Measurements from ENCODE around the gene L3MBTL2.

L3MBTL2 gene

GRCh38 chr22:41237036-41237706, 32.1 kb downstream of the L3MBTL2 start:
- peak overlapping the region; percentile 49 for H3K14ac ChIP-seq (ENCODE audit: low read length)
- H3K9me3 ChIP-seq (replicated peaks in 1 of 2; ENCODE audit: control insufficient read depth in 2 of 2, insufficient read depth in 1 of 2, low read depth in 1 of 2, low read length in 2 of 2) = no peaks in the 10 kb centered on the region
- H3K4ac ChIP-seq (ENCODE audit: low read length) = peak overlapping the region; percentile 15
- H3K79me1 ChIP-seq (ENCODE audit: low read depth, low read length) = no peaks in the 10 kb centered on the region
- no peak overlapping the region for H4K91ac ChIP-seq (ENCODE audit: low read depth, low read length, poor library complexity)
- H3K4me3 ChIP-seq (ENCODE audit: low read length in 2 of 2) = peak overlapping the region in 1 of 2 donors; percentile 73
- no peak overlapping the region for H3K27ac ChIP-seq (replicated peaks; ENCODE audit: low read length)
- H2BK12ac ChIP-seq (ENCODE audit: low read length) = peak overlapping the region; percentile 63
- peak overlapping the region; percentile 91 for H2BK120ac ChIP-seq (ENCODE audit: low read depth, low read length)
- H3K4me1 ChIP-seq (ENCODE audit: control insufficient read depth in 2 of 2, insufficient read depth in 1 of 2, low read depth in 1 of 2, low read length in 2 of 2) = peaks cover 4 to 13% of the 10 kb centered on the region in 2 donors
- H3K27me3 ChIP-seq (ENCODE audit: control insufficient read depth in 3 of 3, insufficient read depth in 3 of 3, low read depth in 1 of 3, low read length in 3 of 3) = peaks cover 0 to 10% (median 0%) of the 10 kb centered on the region in 3 experiments
- no peak overlapping the region for H2BK5ac ChIP-seq (ENCODE audit: low read length)
- peak overlapping the region; percentile 93 for H3K23ac ChIP-seq (ENCODE audit: low read depth, low read length, poor library complexity)
- peak overlapping the region; percentile 62 for H3K4me2 ChIP-seq (ENCODE audit: insufficient read depth, low read length, poor library complexity, severe bottlenecking)
- peak overlapping the region; percentile 84 for H3K9ac ChIP-seq (ENCODE audit: low read depth, low read length, poor library complexity)
- H2AFZ ChIP-seq (ENCODE audit: low read length) = no peak overlapping the region
- WGBS, 2 donors (ENCODE audit: extremely low coverage in 2 of 2, insufficient read length in 2 of 2, insufficient replicate concordance in 1 of 2) = no CpG with 5 or more reads among the region's 33 CpGs
- no peak for DNase-seq (ENCODE audit: low spot score)
- H3K36me3 ChIP-seq (replicated peaks in 1 of 2; ENCODE audit: control insufficient read depth in 2 of 2, insufficient read depth in 2 of 2, low read length in 2 of 2) = no peaks in the 10 kb centered on the region
- H4K8ac ChIP-seq (ENCODE audit: low read depth, low read length) = no peak overlapping the region
- no peak overlapping the region for H2AK5ac ChIP-seq (ENCODE audit: low read depth, low read length)
- H3K18ac ChIP-seq (ENCODE audit: low read length) = peak overlapping the region; percentile 96
- H2BK15ac ChIP-seq (ENCODE audit: low read length) = peak overlapping the region; percentile 19

GRCh38 chr22:41237707-41238569, 32.8 kb downstream of the L3MBTL2 start:
- H2BK120ac ChIP-seq (ENCODE audit: low read depth, low read length) = peak overlapping the region; percentile 87
- peaks cover 0 to 10% (median 0%) of the 10 kb centered on the region in 3 experiments for H3K27me3 ChIP-seq (ENCODE audit: control insufficient read depth in 3 of 3, insufficient read depth in 3 of 3, low read depth in 1 of 3, low read length in 3 of 3)
- peak overlapping the region; percentile 100 for H2BK12ac ChIP-seq (ENCODE audit: low read length)
- peak overlapping the region; percentile 100 for H3K23ac ChIP-seq (ENCODE audit: low read depth, low read length, poor library complexity)
- H3K18ac ChIP-seq (ENCODE audit: low read length) = peak overlapping the region; percentile 96
- H3K4ac ChIP-seq (ENCODE audit: low read length) = peak overlapping the region; percentile 97
- peaks cover 4 to 13% of the 10 kb centered on the region in 2 donors for H3K4me1 ChIP-seq (ENCODE audit: control insufficient read depth in 2 of 2, insufficient read depth in 1 of 2, low read depth in 1 of 2, low read length in 2 of 2)
- H3K9me3 ChIP-seq (replicated peaks in 1 of 2; ENCODE audit: control insufficient read depth in 2 of 2, insufficient read depth in 1 of 2, low read depth in 1 of 2, low read length in 2 of 2) = no peaks in the 10 kb centered on the region
- no peaks in the 10 kb centered on the region for H3K79me1 ChIP-seq (ENCODE audit: low read depth, low read length)
- no CpG with 5 or more reads among the region's 97 CpGs for WGBS, 2 donors (ENCODE audit: extremely low coverage in 2 of 2, insufficient read length in 2 of 2, insufficient replicate concordance in 1 of 2)
- H4K8ac ChIP-seq (ENCODE audit: low read depth, low read length) = peak overlapping the region; percentile 65
- peak overlapping the region; percentile 87 for H2BK5ac ChIP-seq (ENCODE audit: low read length)
- peak overlapping the region; percentile 62 for H3K4me2 ChIP-seq (ENCODE audit: insufficient read depth, low read length, poor library complexity, severe bottlenecking)
- peak overlapping the region; percentile 100 for H2AK5ac ChIP-seq (ENCODE audit: low read depth, low read length)
- H3K14ac ChIP-seq (ENCODE audit: low read length) = peak overlapping the region; percentile 97
- peak; percentile 47 for DNase-seq (ENCODE audit: low spot score)
- H3K4me3 ChIP-seq (ENCODE audit: low read length in 2 of 2) = peak overlapping the region in 1 of 2 donors; percentile 73
- peak overlapping the region; percentile 98 for H4K91ac ChIP-seq (ENCODE audit: low read depth, low read length, poor library complexity)
- H3K9ac ChIP-seq (ENCODE audit: low read depth, low read length, poor library complexity) = peak overlapping the region; percentile 84
- no peaks in the 10 kb centered on the region for H3K36me3 ChIP-seq (replicated peaks in 1 of 2; ENCODE audit: control insufficient read depth in 2 of 2, insufficient read depth in 2 of 2, low read length in 2 of 2)
- peak overlapping the region; percentile 74 for H2AFZ ChIP-seq (ENCODE audit: low read length)
- H3K27ac ChIP-seq (replicated peaks; ENCODE audit: low read length) = no peak overlapping the region
- H2BK15ac ChIP-seq (ENCODE audit: low read length) = peak overlapping the region; percentile 98

- Histone ChIP-seq H2BK12ac (ENCODE audit: low read length) (peak overlapping the region; percentile 100), H4K91ac (ENCODE audit: low read depth, low read length, poor library complexity) (peak overlapping the region; percentile 98), H2BK120ac (ENCODE audit: low read depth, low read length) (peak overlapping the region; percentile 87), H3K9me3 (replicated peaks in 1 of 2; ENCODE audit: control insufficient read depth in 2 of 2, insufficient read depth in 1 of 2, low read depth in 1 of 2, low read length in 2 of 2) (no peaks in the 10 kb centered on the region), H2AFZ (ENCODE audit: low read length) (peak overlapping the region; percentile 74), H3K4me3 (ENCODE audit: low read length in 2 of 2) (peak overlapping the region in 1 of 2 donors; percentile 16), H3K79me1 (ENCODE audit: low read depth, low read length) (no peaks in the 10 kb centered on the region), H3K36me3 (replicated peaks in 1 of 2; ENCODE audit: control insufficient read depth in 2 of 2, insufficient read depth in 2 of 2, low read length in 2 of 2) (peaks cover 0 to 4% of the 10 kb centered on the region in 2 donors), H3K23ac (ENCODE audit: low read depth, low read length, poor library complexity) (peak overlapping the region; percentile 100), H3K14ac (ENCODE audit: low read length) (peak overlapping the region; percentile 97), H3K9ac (ENCODE audit: low read depth, low read length, poor library complexity) (peak overlapping the region; percentile 84), H4K8ac (ENCODE audit: low read depth, low read length) (peak overlapping the region; percentile 65), H3K4ac (ENCODE audit: low read length) (peak overlapping the region; percentile 97), H3K18ac (ENCODE audit: low read length) (peak overlapping the region; percentile 96), H3K4me1 (ENCODE audit: control insufficient read depth in 2 of 2, insufficient read depth in 1 of 2, low read depth in 1 of 2, low read length in 2 of 2) (peaks cover 4 to 13% of the 10 kb centered on the region in 2 donors), H2AK5ac (ENCODE audit: low read depth, low read length) (peak overlapping the region; percentile 100), H3K4me2 (ENCODE audit: insufficient read depth, low read length, poor library complexity, severe bottlenecking) (no peak overlapping the region), H2BK15ac (ENCODE audit: low read length) (peak overlapping the region; percentile 98), H2BK5ac (ENCODE audit: low read length) (peak overlapping the region; percentile 87), H3K27me3 (ENCODE audit: control insufficient read depth in 3 of 3, insufficient read depth in 3 of 3, low read depth in 1 of 3, low read length in 3 of 3) (peaks cover 0 to 10% (median 0%) of the 10 kb centered on the region in 3 experiments), H3K27ac (replicated peaks; ENCODE audit: low read length) (no peak overlapping the region)
- no peak for DNase-seq (ENCODE audit: low spot score)
- WGBS, 2 donors (ENCODE audit: extremely low coverage in 2 of 2, insufficient read length in 2 of 2, insufficient replicate concordance in 1 of 2) = no CpG with 5 or more reads among the region's 32 CpGs
Observed at GRCh38 chr22:41238570-41239442, 33.7 kb downstream of the L3MBTL2 start.

Measured in neuronal stem cell (in vitro differentiated cells).